ENCODE measurements around the gene MTF1.

GRCh38 chr1:37808369-37809319, 50.7 kb downstream of the MTF1 start:
- TF ChIP-seq CTCF (conservative IDR thresholded peaks at IDR 0.05 in 1 of 2, IDR thresholded peaks at IDR 0.05 in 1 of 2; ENCODE audit: extremely low read depth in 1 of 2, insufficient read depth in 1 of 2, low read depth in 1 of 2, low read length in 2 of 2) = peak in 1 of 2 donors; percentile 7
- TF ChIP-seq EZH2 (IDR thresholded peaks at IDR 0.05; ENCODE audit: borderline replicate concordance, low read length) = no peak

Measured in mammary epithelial cell (primary cell).